CD1c-positive myeloid dendritic cell (primary cell): Measurements from ENCODE around the gene ARMC9.

Source experiments
- DNase-seq: peaks from one replicate; pipeline ENCODE4 v3.0.0-alpha.2; 2016; ENCODE audit errors: extremely low spot score

The ARMC9 gene

GRCh38 chr2:231312066-231312465 lies 113.6 kb downstream of the ARMC9 start:
- no peak for DNase-seq

- DNase-seq, result peak; percentile 89
These were observed 117.5 kb downstream of the ARMC9 start for GRCh38 chr2:231315896-231316295.

- no peak for DNase-seq
These were observed 119.1 kb downstream of the ARMC9 start for GRCh38 chr2:231317579-231317978.

- peak; percentile 29 for DNase-seq
These were observed 120.0 kb downstream of the ARMC9 start for GRCh38 chr2:231318436-231318835.

GRCh38 chr2:231318954-231319353 lies 120.5 kb downstream of the ARMC9 start:
- no peak for DNase-seq

- no peak for DNase-seq
These were observed 121.4 kb downstream of the ARMC9 start for GRCh38 chr2:231319867-231320266.

GRCh38 chr2:231321021-231321420 lies 122.6 kb downstream of the ARMC9 start:
- DNase-seq, result peak; percentile 21

GRCh38 chr2:231321556-231322334 lies 123.3 kb downstream of the ARMC9 start:
- peak; percentile 96 for DNase-seq

- peak; percentile 75 for DNase-seq
These were observed 124.9 kb downstream of the ARMC9 start for GRCh38 chr2:231323316-231323715.

- DNase-seq, result no peak
These were observed 127.4 kb downstream of the ARMC9 start for GRCh38 chr2:231325826-231326225.

GRCh38 chr2:231326404-231326803 lies 128.0 kb downstream of the ARMC9 start:
- DNase-seq, result no peak

- DNase-seq, result no peak
These were observed 131.9 kb downstream of the ARMC9 start for GRCh38 chr2:231330311-231330710.

GRCh38 chr2:231331533-231331932 lies 133.1 kb downstream of the ARMC9 start:
- no peak for DNase-seq

GRCh38 chr2:231332388-231332787 lies 134.0 kb downstream of the ARMC9 start:
- no peak for DNase-seq

GRCh38 chr2:231332872-231333500 lies 134.6 kb downstream of the ARMC9 start:
- DNase-seq, result no peak

GRCh38 chr2:231334179-231334930 lies 135.9 kb downstream of the ARMC9 start:
- peak; percentile 24 for DNase-seq

- no peak for DNase-seq
These were observed 136.6 kb downstream of the ARMC9 start for GRCh38 chr2:231334981-231335380.

- no peak for DNase-seq
These were observed 137.2 kb downstream of the ARMC9 start for GRCh38 chr2:231335591-231335990.

- DNase-seq, result no peak
These were observed 137.8 kb downstream of the ARMC9 start for GRCh38 chr2:231336236-231336635.

- DNase-seq, result no peak
These were observed 138.3 kb downstream of the ARMC9 start for GRCh38 chr2:231336700-231337099.

- DNase-seq, result no peak
These were observed 139.7 kb downstream of the ARMC9 start for GRCh38 chr2:231337807-231338759.
